Kidney epithelial cell (primary cell): ENCODE measurements around the gene NSA2. TPM values are rescaled to one million over a fixed set of nuclear protein-coding genes. Genes with fewer than 3 reads are reported as not detected.
A peak's percentile ranks its signal among the peaks of the same experiment; 100 is the strongest.
"Not testable (repeated sequence)": the region's sequence is repeated elsewhere in the genome, so short reads cannot be mapped to it uniquely, and the experiment has no call there.

Experiments used
- DNase-seq: peaks from one replicate; pipeline ENCODE4 v3.0.0-alpha.2; 2010; ENCODE audit warnings: low read depth
- H3K27me3 ChIP-seq: 2 replicates; pipeline ENCODE4 v1.6.0; 2011; ENCODE audit warnings: low read length; ENCODE audit not compliant: control insufficient read depth, insufficient read depth
- H3K36me3 ChIP-seq: 2 replicates; pipeline ENCODE4 v1.5.1; 2011; ENCODE audit warnings: low read length; ENCODE audit not compliant: control insufficient read depth, insufficient read depth
- H3K4me3 ChIP-seq: 2 replicates; pipeline ENCODE4 v1.5.1; 2011; ENCODE audit warnings: low read depth, mild to moderate bottlenecking, control low read depth, low read length
- total RNA-seq: library from RNA; depleted of rRNA; stranded (reverse); fragments of >200 nt; gene quantifications from 2 replicates; pipeline ENCODE4 v1.2.3, GENCODE V29; 2015
- TF ChIP-seq, protein P1 (sequence below): IDR thresholded peaks from 2 replicates; pipeline ENCODE4 v1.5.1; 2011; ENCODE audit warnings: mild to moderate bottlenecking, moderate library complexity, low read length, control low read depth, inconsistent platforms; ENCODE audit not compliant: insufficient read depth, poor library complexity, severe bottlenecking

Gene NSA2
- total RNA-seq, 1 donor from 2014 or later: 145 TPM

DNA sequence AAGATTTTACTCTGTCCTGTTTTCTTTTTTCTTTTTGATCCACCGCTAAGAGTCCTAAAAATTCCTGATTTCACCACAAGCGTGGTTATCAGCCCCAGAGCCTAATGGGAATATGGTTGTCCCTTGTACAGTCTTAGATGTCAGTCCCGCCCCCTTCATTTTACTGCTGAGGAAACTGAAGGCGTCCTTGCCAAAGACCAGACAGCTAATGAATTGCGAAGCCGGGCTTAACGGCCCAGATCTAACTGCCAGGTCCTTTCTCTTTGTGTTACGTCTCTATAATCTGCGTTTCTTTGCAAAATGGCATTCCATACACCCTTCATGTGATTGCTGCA is 497 bp downstream of the NSA2 start:
- TF ChIP-seq, protein P1, sequence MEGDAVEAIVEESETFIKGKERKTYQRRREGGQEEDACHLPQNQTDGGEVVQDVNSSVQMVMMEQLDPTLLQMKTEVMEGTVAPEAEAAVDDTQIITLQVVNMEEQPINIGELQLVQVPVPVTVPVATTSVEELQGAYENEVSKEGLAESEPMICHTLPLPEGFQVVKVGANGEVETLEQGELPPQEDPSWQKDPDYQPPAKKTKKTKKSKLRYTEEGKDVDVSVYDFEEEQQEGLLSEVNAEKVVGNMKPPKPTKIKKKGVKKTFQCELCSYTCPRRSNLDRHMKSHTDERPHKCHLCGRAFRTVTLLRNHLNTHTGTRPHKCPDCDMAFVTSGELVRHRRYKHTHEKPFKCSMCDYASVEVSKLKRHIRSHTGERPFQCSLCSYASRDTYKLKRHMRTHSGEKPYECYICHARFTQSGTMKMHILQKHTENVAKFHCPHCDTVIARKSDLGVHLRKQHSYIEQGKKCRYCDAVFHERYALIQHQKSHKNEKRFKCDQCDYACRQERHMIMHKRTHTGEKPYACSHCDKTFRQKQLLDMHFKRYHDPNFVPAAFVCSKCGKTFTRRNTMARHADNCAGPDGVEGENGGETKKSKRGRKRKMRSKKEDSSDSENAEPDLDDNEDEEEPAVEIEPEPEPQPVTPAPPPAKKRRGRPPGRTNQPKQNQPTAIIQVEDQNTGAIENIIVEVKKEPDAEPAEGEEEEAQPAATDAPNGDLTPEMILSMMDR: no peak
- no peak for DNase-seq
- Histone ChIP-seq H3K27me3 (no peaks in the 10 kb centered on the region), H3K4me3 (peak overlapping the region; percentile 69), H3K36me3 (no peaks in the 10 kb centered on the region)

GRCh38 chr5:74772359-74772758 is 5.3 kb downstream of the NSA2 start:
- no peaks in the 10 kb centered on the region for H3K27me3 ChIP-seq
- no peak overlapping the region for H3K4me3 ChIP-seq
- no peaks in the 10 kb centered on the region for H3K36me3 ChIP-seq
- TF ChIP-seq, protein P1: no peak
- DNase-seq: no peak

GRCh38 chr5:74778609-74779008 is 11.6 kb downstream of the NSA2 start:
- Histone ChIP-seq H3K27me3 (no peaks in the 10 kb centered on the region), H3K4me3 (no peak overlapping the region), H3K36me3 (no peaks in the 10 kb centered on the region)
- DNase-seq: no peak
- TF ChIP-seq, protein P1: no peak

DNA sequence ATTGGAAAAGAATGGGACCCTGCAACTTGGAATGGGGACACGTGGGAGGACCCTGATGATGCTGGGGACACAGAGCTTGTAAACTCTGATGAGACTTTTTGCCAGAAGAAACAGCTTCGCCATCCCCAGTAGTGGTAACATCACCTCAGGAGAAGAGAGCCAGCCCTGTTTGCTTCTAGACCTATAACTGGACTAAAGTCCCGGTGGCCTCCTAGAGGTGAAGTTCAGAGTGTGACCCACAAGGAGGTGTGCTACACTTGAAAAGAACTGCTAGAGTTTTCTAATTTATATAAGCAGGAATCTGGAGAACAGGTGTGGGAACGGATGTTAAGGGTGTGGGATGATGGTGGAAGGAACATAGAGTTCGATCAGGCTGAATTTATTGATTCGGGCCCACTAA is 19.8 kb downstream of the NSA2 start:
- no peak overlapping the region for H3K4me3 ChIP-seq
- TF ChIP-seq, protein P1: no peak
- H3K36me3 ChIP-seq: no peaks in the 10 kb centered on the region
- DNase-seq: no peak
- H3K27me3 ChIP-seq: no peaks in the 10 kb centered on the region

DNA sequence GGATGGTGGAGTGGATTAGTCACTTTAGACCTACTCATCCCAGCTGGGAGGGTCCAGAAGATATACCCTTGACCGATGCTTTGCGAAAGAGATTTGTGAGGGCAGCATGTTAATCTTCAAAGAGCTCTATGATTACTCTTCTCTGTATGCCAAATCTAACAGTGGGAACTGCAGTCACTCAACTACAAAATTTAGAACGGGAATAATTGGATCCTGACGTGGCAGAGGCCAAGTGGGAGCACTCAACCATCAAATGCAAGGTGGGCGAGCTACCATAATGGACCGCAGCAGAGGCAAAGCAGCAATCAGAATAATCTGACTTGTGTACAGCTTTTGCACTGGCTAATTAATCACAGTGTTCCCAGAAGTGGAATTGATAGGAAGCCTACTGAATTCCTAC is 20.4 kb downstream of the NSA2 start:
- no peak overlapping the region for H3K4me3 ChIP-seq
- no peaks in the 10 kb centered on the region for H3K27me3 ChIP-seq
- TF ChIP-seq, protein P1: no peak
- no peak for DNase-seq
- no peaks in the 10 kb centered on the region for H3K36me3 ChIP-seq

DNA sequence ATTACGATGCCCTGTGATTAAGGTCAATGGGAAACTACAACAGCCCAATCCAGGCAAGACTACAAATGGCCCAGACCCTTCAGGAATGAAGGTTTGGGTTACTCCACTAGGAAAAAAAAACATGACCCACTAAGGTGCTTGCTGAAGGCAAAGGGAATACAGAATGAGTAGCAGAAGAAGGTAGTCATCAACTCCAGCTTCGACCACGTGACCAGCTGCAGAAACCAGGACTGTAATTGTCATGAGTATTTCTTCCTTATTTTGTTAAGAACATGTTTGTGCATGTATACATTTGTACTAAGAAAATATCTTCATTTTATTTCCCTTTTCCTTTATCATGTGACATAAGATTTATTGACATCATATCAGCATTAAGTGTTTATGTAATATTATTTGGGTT is 24.6 kb downstream of the NSA2 start:
- H3K36me3 ChIP-seq, DNase-seq, H3K27me3 ChIP-seq, H3K4me3 ChIP-seq: not testable (repeated sequence)
